H9 (cell line): ENCODE data around the gene BRAF. TPM values are rescaled to one million over a fixed set of nuclear protein-coding genes. Genes with fewer than 3 reads are reported as not detected.

ENCODE experiments used
- DNase-seq: peaks from one replicate; pipeline ENCODE4 v3.0.0-alpha.2; 2017
- H2AFZ ChIP-seq: one replicate; pipeline ENCODE4 v1.6.1; 2013; ENCODE audit warnings: mild to moderate bottlenecking, low read length, control low read depth, moderate library complexity
- H2AK5ac ChIP-seq: 2 replicates; pipeline ENCODE4 v1.6.1; 2013; ENCODE audit warnings: low read length, control low read depth, mixed read lengths; ENCODE audit not compliant: insufficient read length
- H2BK120ac ChIP-seq: one replicate; pipeline ENCODE4 v1.6.1; 2013; ENCODE audit warnings: low read depth, mild to moderate bottlenecking, low read length, control low read depth, inconsistent platforms; ENCODE audit not compliant: poor library complexity, severe bottlenecking
- H2BK12ac ChIP-seq: 2 replicates; pipeline ENCODE4 v1.6.1; 2013; ENCODE audit warnings: low read length, control low read depth, mixed read lengths, low read depth; ENCODE audit not compliant: insufficient read length
- H2BK15ac ChIP-seq: 2 replicates; pipeline ENCODE4 v1.6.1; 2013; ENCODE audit warnings: low read depth, low read length, control low read depth
- H2BK20ac ChIP-seq: one replicate; pipeline ENCODE4 v1.6.1; 2013; ENCODE audit warnings: low read depth, mild to moderate bottlenecking, low read length, control low read depth, inconsistent platforms; ENCODE audit not compliant: poor library complexity, severe bottlenecking
- H2BK5ac ChIP-seq: 2 replicates; pipeline ENCODE4 v1.6.1; 2013; ENCODE audit warnings: low read length, control low read depth, mixed read lengths; ENCODE audit not compliant: insufficient read length
- H3K14ac ChIP-seq: 2 replicates; pipeline ENCODE4 v1.6.1; 2013; ENCODE audit warnings: low read length, control low read depth; ENCODE audit not compliant: insufficient read depth
- H3K18ac ChIP-seq: 2 replicates; pipeline ENCODE4 v1.6.1; 2013; ENCODE audit warnings: low read depth, mild to moderate bottlenecking, mixed read lengths, low read length, control low read depth; ENCODE audit not compliant: insufficient read length
- H3K23ac ChIP-seq: 2 replicates; pipeline ENCODE4 v1.6.1; 2013; ENCODE audit warnings: low read length, control low read depth, mixed read lengths, low read depth; ENCODE audit not compliant: insufficient read length
- H3K23me2 ChIP-seq: 2 replicates; pipeline ENCODE4 v1.6.1; 2013; ENCODE audit warnings: low read depth, mild to moderate bottlenecking, mixed read lengths, low read length, control low read depth; ENCODE audit not compliant: insufficient read length, poor library complexity, severe bottlenecking
- H3K27ac ChIP-seq: 2 replicates; pipeline ENCODE4 v1.5.1; 2013; ENCODE audit warnings: low read length, control low read depth, mixed read lengths, low read depth; ENCODE audit not compliant: insufficient read length
- H3K27me3 ChIP-seq: 2 replicates; pipeline ENCODE4 v1.6.1; 2013; ENCODE audit warnings: low read length, control low read depth, inconsistent platforms; ENCODE audit not compliant: insufficient read depth
- H3K4ac ChIP-seq: 2 replicates; pipeline ENCODE4 v1.6.1; 2013; ENCODE audit warnings: low read depth, mild to moderate bottlenecking, control low read depth, inconsistent platforms, low read length, moderate library complexity
- H3K4me1 ChIP-seq: 2 replicates; pipeline ENCODE4 v1.6.1; 2013; ENCODE audit warnings: low read length, control low read depth, inconsistent platforms; ENCODE audit not compliant: insufficient read depth
- H3K4me2 ChIP-seq: 2 replicates; pipeline ENCODE4 v1.6.1; 2013; ENCODE audit warnings: low read length, control low read depth, mixed read lengths; ENCODE audit not compliant: insufficient read length, insufficient read depth
- H3K56ac ChIP-seq: 2 replicates; pipeline ENCODE4 v1.6.1; 2013; ENCODE audit warnings: low read depth, mild to moderate bottlenecking, mixed read lengths, low read length, control low read depth; ENCODE audit not compliant: insufficient read length
- H3K79me1 ChIP-seq: 2 replicates; pipeline ENCODE4 v1.6.1; 2013; ENCODE audit warnings: low read depth, mild to moderate bottlenecking, moderate library complexity, low read length, control low read depth, inconsistent platforms; ENCODE audit not compliant: insufficient read depth, poor library complexity, severe bottlenecking
- H3K79me2 ChIP-seq: 2 replicates; pipeline ENCODE4 v1.6.1; 2013; ENCODE audit warnings: low read length, control low read depth, inconsistent platforms; ENCODE audit not compliant: insufficient read depth
- H3K9ac ChIP-seq: 2 replicates; pipeline ENCODE4 v1.6.1; 2013; ENCODE audit warnings: low read length, control low read depth, mixed read lengths; ENCODE audit not compliant: insufficient read length; ENCODE audit errors: extremely low read depth
- H3K9me3 ChIP-seq: one replicate; pipeline ENCODE4 v1.6.1; 2013; ENCODE audit warnings: low read depth, low read length, inconsistent platforms; ENCODE audit not compliant: control insufficient read depth
- H3T11ph ChIP-seq: one replicate; pipeline ENCODE4 v1.6.1; 2013; ENCODE audit warnings: mild to moderate bottlenecking, low read length, control low read depth, inconsistent platforms
- H4K20me1 ChIP-seq: one replicate; pipeline ENCODE4 v1.6.1; 2013; ENCODE audit not compliant: control insufficient read depth, insufficient read length, insufficient read depth
- H4K5ac ChIP-seq: 2 replicates; pipeline ENCODE4 v1.6.1; 2013; ENCODE audit warnings: low read depth, mild to moderate bottlenecking, mixed read lengths, low read length, control low read depth; ENCODE audit not compliant: insufficient read length
- H4K8ac ChIP-seq: replicated peaks from 2 replicates; pipeline ENCODE4 v1.6.1; 2013; ENCODE audit warnings: low read length, control low read depth, mixed read lengths, low read depth; ENCODE audit not compliant: insufficient read length
- H4K91ac ChIP-seq: 2 replicates; pipeline ENCODE4 v1.6.1; 2013; ENCODE audit warnings: low read depth, mild to moderate bottlenecking, moderate library complexity, mixed read lengths, low read length, control low read depth; ENCODE audit not compliant: insufficient read length
- H3K27ac Mint-ChIP-seq, 3 experiments: 2 replicates in 2 of 3; 3 replicates in 1 of 3; pipeline ENCODE4 v1.8.0; 2020 to 2021; ENCODE audit warnings: mixed read lengths in 3 of 3, mild to moderate bottlenecking in 1 of 3, moderate library complexity in 1 of 3
- H3K27me3 Mint-ChIP-seq: 2 replicates; pipeline ENCODE4 v1.8.0; 2021; ENCODE audit warnings: low read depth, mild to moderate bottlenecking, moderate library complexity, mixed read lengths
- H3K36me3 Mint-ChIP-seq, 3 experiments: 2 replicates in 2 of 3; 3 replicates in 1 of 3; pipeline ENCODE4 v1.8.0; 2020 to 2021; ENCODE audit warnings: low read depth in 3 of 3, mixed read lengths in 3 of 3; ENCODE audit not compliant: insufficient read depth in 1 of 3
- H3K4me1 Mint-ChIP-seq, 2 experiments: 2 replicates each; pipeline ENCODE4 v1.8.0; 2020; ENCODE audit warnings: mixed read lengths in 2 of 2
- H3K4me3 Mint-ChIP-seq, 2 experiments: 2 replicates in 1 of 2; 3 replicates in 1 of 2; pipeline ENCODE4 v1.8.0; 2020 to 2021; ENCODE audit warnings: mild to moderate bottlenecking in 2 of 2, mixed read lengths in 2 of 2, moderate library complexity in 1 of 2
- H3K9me3 Mint-ChIP-seq, 2 experiments: 2 replicates in 1 of 2; 3 replicates in 1 of 2; pipeline ENCODE4 v1.8.0; 2020; ENCODE audit warnings: mild to moderate bottlenecking in 2 of 2, mixed read lengths in 2 of 2, moderate library complexity in 1 of 2
- CTCF ChIP-seq: fragments of 200-600 bp; sonication (generic); conservative IDR thresholded peaks from 3 replicates; pipeline ENCODE4 v1.8.0; 2021; ENCODE audit warnings: antibody characterized with exemption, mild to moderate bottlenecking
- WGBS: extraction: QIAGEN DNeasy Blood & Tissue Kit; methylation state at CpG from one replicate; pipeline ENCODE4 v1.1.7; 2013; ENCODE audit warnings: missing lambda C conversion rate, low lambda C conversion rate, mixed read lengths; ENCODE audit not compliant: insufficient read length; ENCODE audit errors: extremely low coverage; 5-methylcytosine and 5-hydroxymethylcytosine counted together
- total RNA-seq: library from RNA; stranded (reverse); gene quantifications from 2 replicates; pipeline ENCODE4 v1.2.1, GENCODE V29; 2021

Gene BRAF
- total RNA-seq, 1 experiment from 2014 or later = 32.9 TPM

- Mint-ChIP-seq H3K36me3 (no peaks in the 10 kb centered on the region; a peak in 1 of 7 replicates), H3K27ac (no peak overlapping the region), H3K4me3 (no peak overlapping the region), H3K27me3 (no peaks in the 10 kb centered on the region), H3K4me1 (peaks cover 0 to 4% of the 10 kb centered on the region in 2 experiments; a peak in 2 of 4 replicates), H3K9me3 (no peaks in the 10 kb centered on the region)
- no peak overlapping the region for H2AK5ac ChIP-seq
- no peak overlapping the region for H3K27ac ChIP-seq
- H3K14ac ChIP-seq = no peak overlapping the region
- no peaks in the 10 kb centered on the region for H3K27me3 ChIP-seq
- H3T11ph ChIP-seq = no peak overlapping the region
- H2BK12ac ChIP-seq = no peak overlapping the region
- no peak overlapping the region for H2BK5ac ChIP-seq
- no peak overlapping the region for H2BK15ac ChIP-seq
- no peak overlapping the region for H2BK20ac ChIP-seq
- H3K18ac ChIP-seq = no peak overlapping the region
- no peaks in the 10 kb centered on the region for H3K23me2 ChIP-seq
- no peak for DNase-seq
- H3K4me2 ChIP-seq = no peak overlapping the region
- TF ChIP-seq CTCF = no peak
- no peak overlapping the region for H3K9ac ChIP-seq
- no peaks in the 10 kb centered on the region for H3K9me3 ChIP-seq
- H3K23ac ChIP-seq = no peak overlapping the region
- no peak overlapping the region for H2BK120ac ChIP-seq
- no peaks in the 10 kb centered on the region for H4K20me1 ChIP-seq
- H4K8ac ChIP-seq = no peak overlapping the region
- H3K4ac ChIP-seq = no peak overlapping the region
- no peak overlapping the region for H3K56ac ChIP-seq
- no peak overlapping the region for H2AFZ ChIP-seq
- no peak overlapping the region for H4K91ac ChIP-seq
- no peaks in the 10 kb centered on the region; the same call in 1 of the 2 replicates for H3K79me2 ChIP-seq
- H3K79me1 ChIP-seq = peaks cover 2% of the 10 kb centered on the region
- no peak overlapping the region for H4K5ac ChIP-seq
- no CpG with 5 or more reads among the region's 1 CpG for WGBS
- no peaks in the 10 kb centered on the region; the same call in 1 of the 2 replicates for H3K4me1 ChIP-seq
These were observed 38.9 kb downstream of the BRAF start for GRCh38 chr7:140885735-140886334.
